Breast epithelium (tissue), 3 donors: Measurements from ENCODE around the gene PCBP3.

Experiments used
- POLR2A ChIP-seq: fragments of 450-650 bp; IDR thresholded peaks from one replicate; pipeline ENCODE4 v1.6.1; 2016; ENCODE audit warnings: antibody characterized with exemption, mild to moderate bottlenecking, moderate library complexity
- POLR2AphosphoS5 ChIP-seq, 3 donors: sonication (generic); formaldehyde crosslinking; IDR thresholded peaks; one replicate each; pipeline ENCODE4 v1.6.1; 2017; ENCODE audit warnings: antibody characterized with exemption in 3 of 3
- TF ChIP-seq, protein P1 (sequence below), 3 donors: fragments of 450-650 bp; IDR thresholded peaks; one replicate each; pipeline ENCODE4 v1.5.1; 2016 to 2017; ENCODE audit warnings: antibody characterized with exemption in 3 of 3, mild to moderate bottlenecking in 3 of 3, moderate library complexity in 3 of 3

DNA sequence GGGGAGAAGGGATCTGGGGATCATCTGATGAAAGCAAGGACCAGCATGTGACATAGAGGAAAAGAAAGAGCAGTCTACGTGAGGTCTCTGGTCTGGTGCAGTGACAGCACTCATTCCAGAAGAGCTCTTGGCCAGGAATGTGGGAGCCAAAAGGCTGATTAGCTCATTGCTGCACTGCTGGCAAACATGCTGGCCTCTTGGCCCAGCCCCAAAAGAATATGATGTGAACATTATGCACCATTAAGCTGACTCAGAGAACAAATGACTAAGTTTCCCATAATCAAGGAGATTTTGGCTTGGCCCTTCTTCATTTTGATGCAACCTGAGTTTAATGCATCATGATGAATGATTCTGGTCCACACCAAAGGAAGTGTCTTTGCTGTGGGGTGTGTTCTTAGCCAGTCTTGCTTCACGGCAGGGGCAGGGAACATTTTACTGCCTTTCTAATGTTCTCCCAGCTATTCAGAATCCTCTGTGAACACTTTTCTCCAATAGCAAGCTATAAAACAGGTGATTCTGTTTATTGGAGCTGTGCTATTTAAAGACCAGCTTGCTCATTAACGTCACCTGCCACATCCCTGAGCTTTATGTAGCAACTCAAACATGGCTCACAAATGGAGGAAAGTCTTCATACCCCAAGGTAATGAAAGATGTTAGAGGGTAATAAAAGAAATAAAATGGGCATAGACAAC lies 55.1 kb downstream of the PCBP3 start:
- TF ChIP-seq POLR2AphosphoS5 (IDR thresholded peaks at IDR 0.05) (no peak), POLR2A (no peak)
- TF ChIP-seq, protein P1, sequence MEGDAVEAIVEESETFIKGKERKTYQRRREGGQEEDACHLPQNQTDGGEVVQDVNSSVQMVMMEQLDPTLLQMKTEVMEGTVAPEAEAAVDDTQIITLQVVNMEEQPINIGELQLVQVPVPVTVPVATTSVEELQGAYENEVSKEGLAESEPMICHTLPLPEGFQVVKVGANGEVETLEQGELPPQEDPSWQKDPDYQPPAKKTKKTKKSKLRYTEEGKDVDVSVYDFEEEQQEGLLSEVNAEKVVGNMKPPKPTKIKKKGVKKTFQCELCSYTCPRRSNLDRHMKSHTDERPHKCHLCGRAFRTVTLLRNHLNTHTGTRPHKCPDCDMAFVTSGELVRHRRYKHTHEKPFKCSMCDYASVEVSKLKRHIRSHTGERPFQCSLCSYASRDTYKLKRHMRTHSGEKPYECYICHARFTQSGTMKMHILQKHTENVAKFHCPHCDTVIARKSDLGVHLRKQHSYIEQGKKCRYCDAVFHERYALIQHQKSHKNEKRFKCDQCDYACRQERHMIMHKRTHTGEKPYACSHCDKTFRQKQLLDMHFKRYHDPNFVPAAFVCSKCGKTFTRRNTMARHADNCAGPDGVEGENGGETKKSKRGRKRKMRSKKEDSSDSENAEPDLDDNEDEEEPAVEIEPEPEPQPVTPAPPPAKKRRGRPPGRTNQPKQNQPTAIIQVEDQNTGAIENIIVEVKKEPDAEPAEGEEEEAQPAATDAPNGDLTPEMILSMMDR (IDR thresholded peaks at IDR 0.05), result no peak
